ENCODE data around the gene CFAP91.
"Not testable (repeated sequence)": the region's sequence is repeated elsewhere in the genome, so short reads cannot be mapped to it uniquely, and the experiment has no call there.

CFAP91 gene

GRCh38 chr3:119678209-119678608 lies 24.6 kb upstream of the CFAP91 start:
- DNase-seq, result not testable (repeated sequence)

DNA sequence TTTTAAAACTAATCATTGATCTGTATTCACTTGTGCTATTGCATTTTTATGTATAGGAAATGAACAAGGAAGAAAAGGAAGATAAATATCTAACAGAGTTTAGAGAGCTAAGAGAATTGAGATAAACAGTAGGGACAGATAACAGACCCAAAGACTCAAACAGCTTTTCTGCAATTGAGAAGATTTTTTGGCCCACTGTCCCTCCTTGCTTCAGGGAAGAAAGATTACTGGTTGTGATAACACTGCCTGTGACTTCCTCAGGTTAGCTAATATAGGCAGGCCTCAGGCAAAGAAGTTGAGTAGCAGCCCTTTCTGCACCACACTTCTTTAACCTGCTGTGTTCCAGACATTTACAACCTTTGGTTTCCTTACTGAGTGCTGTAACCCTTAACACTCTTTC lies 22.9 kb upstream of the CFAP91 start:
- DNase-seq, result no peak

DNA sequence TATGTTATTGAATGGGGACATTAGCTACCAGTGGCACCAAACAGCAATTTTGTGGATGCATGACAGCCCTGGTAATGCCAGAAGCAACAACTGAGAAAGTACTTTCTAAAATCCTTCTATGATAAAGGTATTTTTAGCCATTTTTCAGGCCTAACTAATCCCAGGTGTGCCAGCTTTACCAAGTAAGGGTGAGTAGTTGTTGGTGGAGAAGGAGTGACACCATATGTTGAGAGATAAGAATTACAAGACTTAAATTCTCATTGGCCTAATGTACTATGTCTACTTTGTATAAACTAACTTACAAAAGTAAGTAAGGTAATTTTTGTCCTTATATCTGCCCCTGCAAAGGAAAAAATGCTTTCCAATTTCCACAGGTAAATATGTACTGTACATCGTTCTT lies 21.5 kb upstream of the CFAP91 start:
- no peak for DNase-seq

DNA sequence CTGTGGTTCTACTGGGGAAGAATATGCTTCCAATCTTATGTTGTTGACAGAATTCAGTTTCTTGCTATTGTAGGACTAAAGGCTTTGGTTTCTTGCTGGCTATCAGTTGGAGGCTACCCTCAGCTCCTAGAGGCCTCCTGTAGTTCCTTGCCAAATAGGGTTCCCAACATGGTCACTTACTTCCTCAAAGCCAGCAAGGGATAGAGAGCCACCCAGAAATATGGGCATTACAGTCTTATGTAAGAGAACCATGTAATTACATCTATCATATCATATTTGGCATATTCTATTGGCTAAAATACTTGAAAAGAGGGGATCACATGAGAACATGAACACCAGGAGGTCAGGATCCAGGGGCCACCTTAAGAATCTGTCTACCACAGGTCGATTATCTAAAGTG lies 19.4 kb upstream of the CFAP91 start:
- DNase-seq, result no peak

GRCh38 chr3:119690043-119690656 lies 12.7 kb upstream of the CFAP91 start:
- DNase-seq, result no peak

DNA sequence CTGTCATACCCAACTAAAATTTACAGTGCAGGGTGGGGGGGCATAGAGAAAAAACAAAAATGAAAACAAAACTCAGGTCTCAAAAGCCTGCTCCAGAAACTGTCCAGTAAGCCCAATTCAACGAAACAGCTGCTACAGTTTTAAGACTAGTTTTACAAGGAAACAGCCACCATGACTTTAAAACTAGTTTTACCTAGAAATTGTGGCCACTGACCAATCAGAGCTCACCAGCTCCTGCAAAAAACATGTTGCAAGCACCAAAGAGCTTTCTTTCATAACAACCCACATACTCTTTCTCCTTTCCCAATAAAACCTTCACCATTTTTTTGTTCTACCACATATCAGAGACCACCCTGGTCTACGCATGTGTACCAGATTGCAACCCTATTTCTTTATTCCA lies 7.3 kb upstream of the CFAP91 start:
- no peak for DNase-seq

DNA sequence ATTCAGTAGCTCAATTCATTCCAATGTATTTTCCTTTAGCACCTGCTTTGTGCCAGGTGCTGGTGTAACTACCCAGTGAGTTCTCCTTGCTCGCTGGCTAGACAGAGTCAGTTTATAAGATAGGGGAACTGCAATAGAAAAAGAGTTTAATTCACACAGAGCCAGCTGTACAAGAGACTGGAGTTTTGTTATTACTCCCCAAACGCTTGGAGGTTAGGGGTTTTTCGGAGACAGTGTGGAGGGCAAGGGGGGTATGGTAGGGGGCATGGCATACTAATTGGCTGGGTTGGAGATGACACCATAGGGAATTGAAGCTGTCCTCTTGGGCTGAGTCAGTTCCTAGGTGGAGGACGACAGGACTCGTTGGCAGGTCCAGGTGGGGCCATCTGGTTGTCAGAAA lies 5.4 kb upstream of the CFAP91 start:
- no peak for DNase-seq

DNA sequence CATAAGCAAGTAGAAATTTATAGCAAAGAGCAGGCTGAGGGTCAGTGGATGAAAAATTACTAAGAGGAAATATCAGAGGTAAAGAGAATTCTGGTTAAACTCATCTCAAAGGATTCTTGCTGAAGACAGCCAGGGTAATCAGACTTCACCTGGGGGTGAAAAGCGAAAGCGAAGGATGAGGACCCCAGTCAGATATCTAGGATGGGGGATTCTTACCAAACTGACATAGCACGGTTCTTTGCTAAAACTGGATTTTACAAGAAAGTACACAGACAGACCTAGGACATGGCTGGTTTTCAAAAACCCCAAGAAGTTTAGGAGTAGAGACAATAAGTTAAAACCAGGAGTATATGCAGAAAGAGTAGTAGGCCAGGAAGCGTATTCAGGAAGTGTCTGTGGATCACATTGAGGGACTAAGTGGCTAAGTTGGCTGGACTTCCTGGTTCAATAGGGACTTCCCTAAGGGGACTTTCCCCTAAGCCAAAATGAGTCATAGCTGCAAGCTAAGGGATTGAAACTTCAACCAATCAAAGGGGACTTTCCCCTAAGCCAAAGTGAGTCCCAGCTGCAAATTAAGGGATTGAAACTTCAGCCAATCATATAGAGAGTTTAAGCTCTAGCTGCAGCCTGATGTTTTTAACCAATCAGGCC lies 2.4 kb upstream of the CFAP91 start:
- peak; percentile 9 for DNase-seq

DNA sequence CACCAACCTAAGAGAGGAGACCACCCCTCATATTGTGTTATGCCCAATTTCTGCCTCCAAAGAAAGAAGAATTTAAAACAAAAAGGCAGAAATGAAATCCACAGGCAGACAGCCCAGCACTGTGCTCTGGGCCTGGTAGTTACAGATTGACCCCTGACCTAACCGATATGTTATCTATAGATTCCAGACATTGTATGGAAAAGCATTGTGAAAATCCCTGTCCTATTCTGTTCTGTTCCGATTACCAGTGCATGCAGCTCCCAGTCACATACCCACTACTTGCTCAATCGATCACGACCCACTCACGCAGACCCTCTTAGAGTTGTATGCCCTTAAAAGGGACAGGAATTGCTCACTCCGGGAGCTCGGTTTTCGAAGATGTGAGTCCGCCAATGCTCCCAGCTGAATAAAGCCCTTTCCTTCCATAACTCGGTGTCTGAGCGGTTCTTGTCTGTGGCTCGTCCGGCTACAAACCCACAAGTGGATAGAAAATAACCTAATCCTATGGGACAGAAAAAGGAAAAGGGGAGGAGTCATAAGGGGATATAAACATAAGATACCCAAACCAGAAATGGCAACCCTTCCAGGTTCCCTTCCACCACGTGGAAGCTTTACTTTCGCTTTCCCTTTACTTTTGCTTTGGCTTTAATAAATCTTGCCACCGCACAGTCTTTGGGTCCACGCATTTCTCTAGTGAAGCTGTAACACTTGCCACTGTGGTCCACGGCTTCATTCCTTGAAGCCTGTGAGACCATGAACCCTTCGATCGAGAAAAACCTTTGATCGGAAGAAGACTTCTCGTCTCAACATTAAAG lies 1.7 kb upstream of the CFAP91 start:
- DNase-seq, result no peak

GRCh38 chr3:119703820-119704531 lies 1.2 kb downstream of the CFAP91 start:
- DNase-seq, result no peak

- no peak for DNase-seq
Observed at GRCh38 chr3:119715105-119715504, 12.3 kb downstream of the CFAP91 start.

- DNase-seq, result no peak
Observed at GRCh38 chr3:119716998-119717397, 14.2 kb downstream of the CFAP91 start.

- DNase-seq, result no peak
Observed at GRCh38 chr3:119717520-119717919, 14.7 kb downstream of the CFAP91 start.

- DNase-seq, result no peak
Observed at GRCh38 chr3:119723022-119723421, 20.2 kb downstream of the CFAP91 start.

GRCh38 chr3:119726909-119727308 lies 24.1 kb downstream of the CFAP91 start:
- DNase-seq, result no peak

- DNase-seq, result no peak
Observed at GRCh38 chr3:119729996-119730395, 27.2 kb downstream of the CFAP91 start.

GRCh38 chr3:119731560-119732343 lies 28.9 kb downstream of the CFAP91 start:
- no peak for DNase-seq

DNA sequence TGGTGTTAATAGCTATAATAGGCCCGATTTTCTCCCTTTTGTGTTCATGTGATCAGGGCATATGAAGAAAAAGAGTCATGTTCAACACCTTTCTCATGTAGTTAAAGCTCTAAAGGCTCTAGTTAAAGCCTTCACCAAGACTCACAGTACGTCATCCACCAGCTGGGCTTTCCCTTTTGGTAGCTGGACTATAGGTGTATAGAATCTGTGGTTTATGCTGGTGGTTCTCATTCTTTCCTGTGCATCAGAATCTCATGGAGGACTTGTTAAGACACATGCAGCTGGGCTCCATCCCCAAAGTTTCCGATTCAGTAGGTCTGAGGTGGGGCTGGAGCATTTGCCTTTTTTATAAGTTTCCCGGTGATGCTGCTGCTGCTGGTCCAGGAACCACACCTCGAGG lies 31.0 kb downstream of the CFAP91 start:
- DNase-seq, result no peak

DNA sequence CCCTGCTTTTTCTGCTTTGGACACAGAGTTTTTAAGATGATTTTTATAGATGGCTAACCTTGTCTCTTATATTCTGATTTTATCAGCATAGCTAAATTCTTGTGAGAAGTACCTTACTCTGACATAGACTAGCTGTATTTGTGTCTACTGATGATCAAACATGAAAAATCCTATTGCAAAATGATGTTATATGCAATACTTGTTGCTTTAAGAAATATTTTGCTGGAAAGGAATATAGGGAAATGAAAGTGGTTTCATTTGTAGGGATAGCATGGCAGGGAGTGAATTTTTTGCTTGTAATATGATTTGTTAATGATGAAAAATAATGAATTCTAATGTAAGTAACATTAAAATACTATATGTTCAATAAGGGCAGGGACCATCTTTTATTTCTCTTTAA lies 35.9 kb downstream of the CFAP91 start:
- no peak for DNase-seq

GRCh38 chr3:119741657-119742590 lies 39.1 kb downstream of the CFAP91 start:
- DNase-seq, result no peak

DNA sequence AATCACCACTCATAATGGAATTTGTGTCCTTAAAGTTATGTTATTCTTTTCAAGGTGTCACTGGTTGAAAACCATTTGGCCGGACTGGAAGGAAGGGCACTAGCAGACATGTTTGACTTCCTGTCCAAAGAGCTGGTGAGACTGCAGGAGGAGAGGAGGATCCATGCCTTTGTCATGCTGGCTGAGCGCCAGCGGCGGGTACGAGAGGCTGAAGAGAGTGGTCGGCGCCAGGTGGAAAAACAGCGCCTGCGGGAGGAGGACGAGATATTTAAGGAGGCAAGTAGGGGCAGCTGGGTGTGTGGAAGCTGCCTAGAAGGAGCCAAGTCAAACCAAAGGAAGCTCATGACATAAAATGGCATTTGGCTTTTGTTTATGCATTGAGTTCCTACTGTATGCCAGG lies 41.1 kb downstream of the CFAP91 start:
- DNase-seq, result no peak

DNA sequence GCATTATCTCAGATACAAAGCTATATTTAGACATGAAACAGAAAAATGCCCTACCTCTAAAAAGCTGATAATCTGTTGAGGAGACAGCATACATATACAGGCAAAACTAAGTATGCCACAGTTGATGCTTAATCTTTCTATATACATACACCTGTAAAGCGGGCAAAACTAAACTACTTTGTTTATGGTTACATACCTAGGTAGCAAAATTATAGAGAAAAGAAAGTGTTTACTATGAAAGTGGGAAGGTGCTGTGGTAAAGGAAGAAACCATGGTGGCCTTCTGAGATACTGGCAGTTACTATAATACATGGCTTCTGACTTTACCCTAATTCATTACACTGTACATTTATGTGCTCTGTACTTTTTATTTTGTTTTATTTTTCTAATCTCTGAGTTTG lies 43.1 kb downstream of the CFAP91 start:
- no peak for DNase-seq
